Hepatocyte (in vitro differentiated cells): Measurements from ENCODE around the gene OR10G2. TPM values are rescaled to one million over a fixed set of nuclear protein-coding genes. Genes with fewer than 3 reads are reported as not detected.
A peak's percentile ranks its signal among the peaks of the same experiment; 100 is the strongest.
"Not testable (repeated sequence)": the region's sequence is repeated elsewhere in the genome, so short reads cannot be mapped to it uniquely, and the experiment has no call there.

Experiments used
- DNase-seq: peaks from one replicate; pipeline ENCODE4 v3.0.0-alpha.2; 2016; ENCODE audit warnings: low spot score
- H2AFZ ChIP-seq: fragments of 200-600 bp; sonication (generic); 2 replicates; pipeline ENCODE4 v1.6.0; 2016; ENCODE audit warnings: antibody characterized with exemption, mild to moderate bottlenecking
- H3K27ac ChIP-seq: fragments of 200-600 bp; sonication (generic); 2 replicates; pipeline ENCODE4 v1.5.1; 2016; ENCODE audit warnings: mild to moderate bottlenecking
- H3K27me3 ChIP-seq: fragments of 200-600 bp; sonication (generic); 2 replicates; pipeline ENCODE4 v1.6.1; 2016
- H3K36me3 ChIP-seq: fragments of 200-600 bp; sonication (generic); replicated peaks from 2 replicates; pipeline ENCODE4 v1.5.1; 2016; ENCODE audit warnings: low read depth; ENCODE audit not compliant: insufficient read depth
- H3K4me1 ChIP-seq: fragments of 200-600 bp; sonication (generic); 2 replicates; pipeline ENCODE4 v1.5.1; 2016; ENCODE audit warnings: mild to moderate bottlenecking, moderate library complexity; ENCODE audit not compliant: insufficient read depth
- H3K4me2 ChIP-seq: fragments of 200-600 bp; sonication (generic); 2 replicates; pipeline ENCODE4 v1.6.0; 2016
- H3K4me3 ChIP-seq: fragments of 200-600 bp; sonication (generic); 2 replicates; pipeline ENCODE4 v1.5.1; 2016; ENCODE audit warnings: mild to moderate bottlenecking
- H3K79me2 ChIP-seq: fragments of 200-600 bp; sonication (generic); 2 replicates; pipeline ENCODE4 v1.6.0; 2017; ENCODE audit warnings: mild to moderate bottlenecking
- H3K9me2 ChIP-seq: fragments of 200-600 bp; sonication (generic); replicated peaks from 2 replicates; pipeline ENCODE4 v1.6.0; 2017; ENCODE audit warnings: mild to moderate bottlenecking; ENCODE audit not compliant: insufficient read depth
- H3K9me3 ChIP-seq: fragments of 200-600 bp; sonication (generic); 2 replicates; pipeline ENCODE4 v1.5.1; 2016; ENCODE audit warnings: low read depth, mild to moderate bottlenecking
- H4K20me1 ChIP-seq: fragments of 200-600 bp; sonication (generic); 2 replicates; pipeline ENCODE4 v1.6.0; 2016; ENCODE audit warnings: mild to moderate bottlenecking; ENCODE audit not compliant: insufficient read depth, poor library complexity, severe bottlenecking
- EZH2 ChIP-seq: fragments of 200-600 bp; sonication (generic); IDR thresholded peaks from 2 replicates; pipeline ENCODE4 v1.6.1; 2016; ENCODE audit warnings: antibody characterized with exemption, mild to moderate bottlenecking, borderline replicate concordance
- EZH2phosphoT487 ChIP-seq: fragments of 200-600 bp; sonication (generic); IDR thresholded peaks from one replicate; pipeline ENCODE4 v1.6.1; 2018; ENCODE audit warnings: antibody characterized with exemption, mild to moderate bottlenecking, low read depth, moderate library complexity; ENCODE audit not compliant: unreplicated experiment, severe bottlenecking
- WGBS: methylation state at CpG from one replicate; pipeline ENCODE4 v1.1.6; 2016; ENCODE audit warnings: low lambda C conversion rate; ENCODE audit errors: missing lambda C conversion rate; 5-methylcytosine and 5-hydroxymethylcytosine counted together
- polyA plus RNA-seq: library from polyadenylated mRNA; unstranded; fragments of >200 nt; fragmentation: Nextera tagmentation; extraction: Ambion mirVana; gene quantifications from 2 replicates; pipeline ENCODE4 v1.2.1, GENCODE V29; 2016
- total RNA-seq: library from RNA; depleted of rRNA; stranded (reverse); fragments of >200 nt; gene quantifications from 2 replicates; pipeline ENCODE4 v1.2.3, GENCODE V29; 2014
- TF ChIP-seq, protein P1 (sequence below): fragments of 200-600 bp; sonication (generic); IDR thresholded peaks from 2 replicates; pipeline ENCODE4 v1.5.1; 2016; ENCODE audit warnings: antibody characterized with exemption, mild to moderate bottlenecking; ENCODE audit not compliant: poor library complexity

OR10G2 gene
- total and polyA plus RNA-seq, 2 experiments from 2014 or later, result not detected

DNA sequence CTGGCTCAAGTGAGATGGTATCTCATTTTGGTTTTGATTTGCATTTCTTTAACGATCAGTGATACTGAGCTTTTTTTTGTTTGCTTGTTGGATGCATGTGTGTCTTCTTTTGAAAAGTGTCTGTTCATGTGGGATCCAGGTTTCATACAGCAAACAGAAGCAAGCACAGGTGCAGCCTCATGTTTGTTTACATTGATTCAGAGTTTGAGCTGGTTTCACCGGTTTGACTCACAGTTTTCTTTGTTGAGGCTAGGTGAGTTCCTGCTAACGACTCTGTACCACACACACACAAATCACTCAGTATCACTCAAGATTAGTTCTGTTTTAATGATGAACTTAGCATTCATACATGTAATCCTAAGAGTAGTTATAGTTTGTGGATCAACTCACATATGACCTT lies 3.7 kb downstream of the OR10G2 start:
- no peak overlapping the region for H3K27ac ChIP-seq
- H4K20me1 ChIP-seq, result no peaks in the 10 kb centered on the region
- no peaks in the 10 kb centered on the region for H3K79me2 ChIP-seq
- H3K36me3 ChIP-seq, result no peaks in the 10 kb centered on the region
- H3K27me3 ChIP-seq, result no peaks in the 10 kb centered on the region
- H3K9me3 ChIP-seq, result no peaks in the 10 kb centered on the region
- WGBS, result 34% methylated on average over 3 of the region's 3 CpGs
- peak; percentile 34 for DNase-seq
- no peaks in the 10 kb centered on the region for H3K4me1 ChIP-seq
- no peak overlapping the region for H2AFZ ChIP-seq
- no peaks in the 10 kb centered on the region for H3K9me2 ChIP-seq
- TF ChIP-seq EZH2 (no peak), EZH2phosphoT487 (no peak)
- TF ChIP-seq, protein P1, sequence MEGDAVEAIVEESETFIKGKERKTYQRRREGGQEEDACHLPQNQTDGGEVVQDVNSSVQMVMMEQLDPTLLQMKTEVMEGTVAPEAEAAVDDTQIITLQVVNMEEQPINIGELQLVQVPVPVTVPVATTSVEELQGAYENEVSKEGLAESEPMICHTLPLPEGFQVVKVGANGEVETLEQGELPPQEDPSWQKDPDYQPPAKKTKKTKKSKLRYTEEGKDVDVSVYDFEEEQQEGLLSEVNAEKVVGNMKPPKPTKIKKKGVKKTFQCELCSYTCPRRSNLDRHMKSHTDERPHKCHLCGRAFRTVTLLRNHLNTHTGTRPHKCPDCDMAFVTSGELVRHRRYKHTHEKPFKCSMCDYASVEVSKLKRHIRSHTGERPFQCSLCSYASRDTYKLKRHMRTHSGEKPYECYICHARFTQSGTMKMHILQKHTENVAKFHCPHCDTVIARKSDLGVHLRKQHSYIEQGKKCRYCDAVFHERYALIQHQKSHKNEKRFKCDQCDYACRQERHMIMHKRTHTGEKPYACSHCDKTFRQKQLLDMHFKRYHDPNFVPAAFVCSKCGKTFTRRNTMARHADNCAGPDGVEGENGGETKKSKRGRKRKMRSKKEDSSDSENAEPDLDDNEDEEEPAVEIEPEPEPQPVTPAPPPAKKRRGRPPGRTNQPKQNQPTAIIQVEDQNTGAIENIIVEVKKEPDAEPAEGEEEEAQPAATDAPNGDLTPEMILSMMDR, result no peak
- H3K4me3 ChIP-seq, result no peak overlapping the region
- H3K4me2 ChIP-seq, result no peak overlapping the region

DNA sequence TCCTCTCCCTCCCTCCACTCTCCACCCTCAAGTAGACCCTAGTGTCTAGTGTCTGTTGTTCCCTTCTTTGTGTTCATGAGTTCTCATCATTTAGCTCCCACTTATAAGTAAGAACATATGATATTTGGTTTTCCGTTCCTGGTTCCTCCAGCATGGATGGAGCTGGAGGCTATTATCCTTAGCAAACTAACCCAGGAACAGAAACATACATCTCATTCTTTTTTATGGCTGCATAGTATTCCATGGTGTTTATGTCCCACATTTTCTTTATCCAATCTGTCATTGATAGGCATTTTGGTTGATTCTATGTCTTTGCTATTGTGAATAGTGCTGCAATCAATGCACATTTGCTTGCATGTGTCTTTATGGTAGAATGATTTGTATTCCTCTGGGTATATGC lies 4.2 kb downstream of the OR10G2 start:
- not testable (repeated sequence) for H3K4me2 ChIP-seq, H3K9me3 ChIP-seq, H3K36me3 ChIP-seq, H3K4me3 ChIP-seq, H3K9me2 ChIP-seq, H2AFZ ChIP-seq, H3K27ac ChIP-seq, H3K79me2 ChIP-seq, DNase-seq, H4K20me1 ChIP-seq, H3K27me3 ChIP-seq, H3K4me1 ChIP-seq
- 88% methylated on average over 1 of the region's 1 CpG for WGBS

DNA sequence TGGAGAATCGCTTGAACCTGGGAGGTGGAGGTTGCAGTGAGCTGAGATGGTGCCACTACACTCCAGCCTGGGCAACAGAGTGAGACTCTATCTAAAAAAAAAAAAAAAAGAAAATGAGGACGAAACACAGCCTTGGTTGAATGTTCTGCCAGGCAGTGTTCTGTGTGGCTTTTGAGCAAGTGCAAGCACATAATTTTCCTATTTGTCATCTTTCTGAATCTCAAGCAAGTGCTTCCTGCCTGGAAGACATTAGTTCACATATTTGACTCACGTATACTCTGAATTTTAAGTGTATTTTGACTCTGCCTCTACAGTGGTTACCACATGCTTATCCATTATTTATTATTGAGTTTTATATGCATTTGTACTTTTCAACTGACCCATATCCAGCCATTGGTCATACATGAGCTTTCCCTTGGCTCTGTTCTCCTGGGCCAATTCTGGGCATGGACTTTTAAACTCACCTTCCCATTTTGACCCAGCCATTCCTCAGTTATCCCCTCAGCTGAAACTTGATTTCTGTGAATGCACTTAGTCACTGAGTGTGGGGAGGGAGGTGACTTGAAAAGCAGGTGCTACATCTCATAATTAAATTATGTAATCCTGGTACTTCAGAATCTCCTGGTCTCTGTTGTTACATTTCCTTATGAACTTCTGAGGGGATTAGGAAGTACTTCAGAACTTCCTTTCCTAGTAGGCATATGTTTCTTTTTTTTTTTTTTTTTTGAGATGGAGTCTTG lies 8.1 kb downstream of the OR10G2 start:
- no peaks in the 10 kb centered on the region for H3K4me1 ChIP-seq
- no peak overlapping the region for H3K4me3 ChIP-seq
- H3K9me2 ChIP-seq, result no peaks in the 10 kb centered on the region
- H2AFZ ChIP-seq, result no peak overlapping the region
- 65% methylated on average over 3 of the region's 3 CpGs for WGBS
- no peaks in the 10 kb centered on the region for H3K9me3 ChIP-seq
- no peak for DNase-seq
- no peaks in the 10 kb centered on the region for H3K36me3 ChIP-seq
- H3K27me3 ChIP-seq, result no peaks in the 10 kb centered on the region
- H3K4me2 ChIP-seq, result no peak overlapping the region
- TF ChIP-seq EZH2, result no peak
- no peak for TF ChIP-seq EZH2phosphoT487
- no peaks in the 10 kb centered on the region for H3K79me2 ChIP-seq
- no peak overlapping the region for H3K27ac ChIP-seq
- H4K20me1 ChIP-seq, result no peaks in the 10 kb centered on the region

DNA sequence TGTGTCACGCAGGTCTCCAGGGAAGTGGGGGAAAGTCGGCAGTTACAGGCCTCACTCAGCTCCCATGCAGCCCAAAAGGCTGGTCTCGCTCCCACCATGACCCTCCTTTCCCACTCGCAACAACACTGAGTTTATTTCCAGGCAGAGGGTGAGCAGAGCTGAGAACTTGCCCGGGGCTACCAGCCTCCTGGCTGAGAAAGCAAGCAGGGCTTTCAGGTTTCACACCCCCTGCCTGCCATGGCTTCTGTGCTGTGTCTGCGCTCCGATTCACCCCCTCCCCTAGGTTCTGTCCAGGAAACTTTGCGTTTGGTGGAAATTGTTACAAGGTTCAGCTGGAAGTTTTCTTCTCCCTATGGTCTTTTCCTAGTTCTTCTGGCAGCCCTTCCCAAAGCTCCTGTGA lies 17.1 kb downstream of the OR10G2 start:
- H3K27me3 ChIP-seq, result no peaks in the 10 kb centered on the region
- no peaks in the 10 kb centered on the region for H3K4me1 ChIP-seq
- H3K4me2 ChIP-seq, result no peak overlapping the region
- H3K27ac ChIP-seq, result no peak overlapping the region
- H2AFZ ChIP-seq, result no peak overlapping the region
- no peak for DNase-seq
- no peaks in the 10 kb centered on the region for H3K79me2 ChIP-seq
- no peaks in the 10 kb centered on the region for H3K9me3 ChIP-seq
- no peaks in the 10 kb centered on the region for H3K36me3 ChIP-seq
- H3K4me3 ChIP-seq, result no peak overlapping the region
- H3K9me2 ChIP-seq, result no peaks in the 10 kb centered on the region
- TF ChIP-seq EZH2 (no peak), EZH2phosphoT487 (no peak)
- TF ChIP-seq, protein P1, result no peak
- H4K20me1 ChIP-seq, result no peaks in the 10 kb centered on the region
- 67% methylated on average over 8 of the region's 8 CpGs for WGBS
